Heart left ventricle (tissue), 13 donors: ENCODE data around the gene FOXP1.

Experiments
- CTCF ChIP-seq, 12 donors: fragments of 200-600 bp; sonication (generic) in 4 of 12; IDR thresholded peaks; one replicate each; pipeline versions ENCODE4 v1.5.0 to v1.8.0; 2018 to 2022; ENCODE audit warnings: antibody characterized with exemption in 12 of 12, mild to moderate bottlenecking in 5 of 12
- POLR2A ChIP-seq, 2 donors: fragments of 450-650 bp; IDR thresholded peaks; one replicate each; pipeline ENCODE4 v1.6.1; 2017; ENCODE audit warnings: antibody characterized with exemption in 2 of 2, mild to moderate bottlenecking in 2 of 2, moderate library complexity in 2 of 2
- donor health status: ischemic (EF 13 %, LVEDD 7.1; RV severe dilation, severe dysfunction).
- donor health status: DM: no; HTN: yes; CAD: no.
- donor health status: DM: no; HTN: no; CAD: no.
- donor health status: ischemic (EF 25% LVEDD 6.9; RV normal size, moderate dysfunction).
- donor health status: ischemic (EF 25% LVEDD 5.7; RV mildly dilated, moderate dysfunction).
- donor health status: ischemic (EF 35%, LVEDD 5.7; RV mildly dilated, moderate dysfunction).
- donor health status: nonischemic (EF 11% LVEDD 7.7; RV severe dilation, severe dysfunction).
- donor health status: DM: yes; HTN: yes; CAD: no.
- donor health status: PGD.
- donor health status: ischemic (EF 29% LVEDD 5.4; RV normal size, mild dysfunction).
- donor health status: nonischemic (EF 23%, LVEDD 6.1; RV moderate dilation, normal function).

GRCh38 chr3:71201939-71202338, 381.6 kb downstream of the FOXP1 start:
- TF ChIP-seq CTCF (IDR thresholded peaks at IDR 0.05) (no peak), POLR2A (IDR thresholded peaks at IDR 0.05) (no peak)
